ENCODE measurements around the gene SVOP.

SVOP gene

DNA sequence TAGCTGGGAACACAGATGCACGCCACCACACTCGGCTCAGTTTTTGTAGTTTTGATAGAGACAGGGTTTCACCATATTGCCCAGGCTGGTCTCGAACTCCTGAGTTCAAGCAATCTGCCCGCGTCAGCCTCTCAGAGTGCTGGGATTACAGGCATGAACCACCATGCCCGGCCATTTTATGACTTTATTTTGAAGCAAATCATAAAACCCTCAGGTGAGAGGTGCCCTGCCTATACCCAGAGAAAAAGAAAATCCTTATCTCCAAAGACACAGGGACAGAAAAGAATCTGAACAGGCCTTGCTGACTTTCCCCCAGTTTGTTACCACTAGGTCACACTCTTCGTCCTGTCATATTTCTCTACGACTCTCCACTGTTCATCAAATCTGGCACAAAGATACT lies 92.2 kb downstream of the SVOP start:
- Histone ChIP-seq H3K4ac (ENCODE audit: low read length) (no peak overlapping the region), H2BK12ac (ENCODE audit: low read length) (no peak overlapping the region), H3K27ac (replicated peaks; ENCODE audit: low read length) (no peak overlapping the region), H4K91ac (ENCODE audit: low read depth, low read length, poor library complexity) (no peak overlapping the region), H3K27me3 (ENCODE audit: control insufficient read depth in 3 of 3, insufficient read depth in 3 of 3, low read depth in 1 of 3, low read length in 3 of 3) (peaks cover 0 to 6% (median 0%) of the 10 kb centered on the region in 3 experiments), H4K8ac (ENCODE audit: low read depth, low read length) (no peak overlapping the region), H3K36me3 (replicated peaks in 1 of 2; ENCODE audit: control insufficient read depth in 2 of 2, insufficient read depth in 2 of 2, low read length in 2 of 2) (no peaks in the 10 kb centered on the region), H3K23ac (ENCODE audit: low read depth, low read length, poor library complexity) (no peak overlapping the region), H3K4me1 (ENCODE audit: control insufficient read depth in 2 of 2, insufficient read depth in 1 of 2, low read depth in 1 of 2, low read length in 2 of 2) (peaks cover 0 to 1% of the 10 kb centered on the region in 2 donors), H3K18ac (ENCODE audit: low read length) (no peak overlapping the region), H2BK15ac (ENCODE audit: low read length) (no peak overlapping the region), H2BK120ac (ENCODE audit: low read depth, low read length) (no peak overlapping the region), H2BK5ac (ENCODE audit: low read length) (no peak overlapping the region), H3K79me1 (ENCODE audit: low read depth, low read length) (no peaks in the 10 kb centered on the region), H2AK5ac (ENCODE audit: low read depth, low read length) (no peak overlapping the region), H3K9ac (ENCODE audit: low read depth, low read length, poor library complexity) (no peak overlapping the region), H3K9me3 (replicated peaks in 1 of 2; ENCODE audit: control insufficient read depth in 2 of 2, insufficient read depth in 1 of 2, low read depth in 1 of 2, low read length in 2 of 2) (peaks cover 0 to 5% of the 10 kb centered on the region in 2 donors), H3K14ac (ENCODE audit: low read length) (no peak overlapping the region), H2AFZ (ENCODE audit: low read length) (no peak overlapping the region), H3K4me3 (ENCODE audit: low read length in 2 of 2) (no peak overlapping the region), H3K4me2 (ENCODE audit: insufficient read depth, low read length, poor library complexity, severe bottlenecking) (no peak overlapping the region)
- WGBS, 2 donors (ENCODE audit: extremely low coverage in 2 of 2, insufficient read length in 2 of 2, insufficient replicate concordance in 1 of 2), result no CpG with 5 or more reads among the region's 8 CpGs
- no peak for DNase-seq (ENCODE audit: low spot score)

GRCh38 chr12:108922918-108923317 lies 98.0 kb downstream of the SVOP start:
- H2BK12ac ChIP-seq (ENCODE audit: low read length), result no peak overlapping the region
- H2AK5ac ChIP-seq (ENCODE audit: low read depth, low read length), result no peak overlapping the region
- H4K91ac ChIP-seq (ENCODE audit: low read depth, low read length, poor library complexity), result no peak overlapping the region
- no peak overlapping the region for H3K9ac ChIP-seq (ENCODE audit: low read depth, low read length, poor library complexity)
- H3K27ac ChIP-seq (replicated peaks; ENCODE audit: low read length), result no peak overlapping the region
- H3K4ac ChIP-seq (ENCODE audit: low read length), result no peak overlapping the region
- H3K4me2 ChIP-seq (ENCODE audit: insufficient read depth, low read length, poor library complexity, severe bottlenecking), result no peak overlapping the region
- H3K4me1 ChIP-seq (ENCODE audit: control insufficient read depth in 2 of 2, insufficient read depth in 1 of 2, low read depth in 1 of 2, low read length in 2 of 2), result no peaks in the 10 kb centered on the region
- no peak for DNase-seq (ENCODE audit: low spot score)
- no peak overlapping the region for H3K18ac ChIP-seq (ENCODE audit: low read length)
- H3K79me1 ChIP-seq (ENCODE audit: low read depth, low read length), result no peaks in the 10 kb centered on the region
- no peak overlapping the region for H3K23ac ChIP-seq (ENCODE audit: low read depth, low read length, poor library complexity)
- H3K36me3 ChIP-seq (replicated peaks in 1 of 2; ENCODE audit: control insufficient read depth in 2 of 2, insufficient read depth in 2 of 2, low read length in 2 of 2), result no peaks in the 10 kb centered on the region
- no peak overlapping the region for H3K14ac ChIP-seq (ENCODE audit: low read length)
- H4K8ac ChIP-seq (ENCODE audit: low read depth, low read length), result no peak overlapping the region
- H2BK15ac ChIP-seq (ENCODE audit: low read length), result no peak overlapping the region
- H2BK120ac ChIP-seq (ENCODE audit: low read depth, low read length), result no peak overlapping the region
- H3K4me3 ChIP-seq (ENCODE audit: low read length in 2 of 2), result no peak overlapping the region
- no peak overlapping the region for H2AFZ ChIP-seq (ENCODE audit: low read length)
- H3K27me3 ChIP-seq (ENCODE audit: control insufficient read depth in 3 of 3, insufficient read depth in 3 of 3, low read depth in 1 of 3, low read length in 3 of 3), result peaks cover 0 to 4% (median 0%) of the 10 kb centered on the region in 3 experiments
- H2BK5ac ChIP-seq (ENCODE audit: low read length), result no peak overlapping the region
- WGBS, 2 donors (ENCODE audit: extremely low coverage in 2 of 2, insufficient read length in 2 of 2, insufficient replicate concordance in 1 of 2), result no CpG with 5 or more reads among the region's 3 CpGs
- H3K9me3 ChIP-seq (replicated peaks in 1 of 2; ENCODE audit: control insufficient read depth in 2 of 2, insufficient read depth in 1 of 2, low read depth in 1 of 2, low read length in 2 of 2), result peaks cover 0 to 6% of the 10 kb centered on the region in 2 donors

DNA sequence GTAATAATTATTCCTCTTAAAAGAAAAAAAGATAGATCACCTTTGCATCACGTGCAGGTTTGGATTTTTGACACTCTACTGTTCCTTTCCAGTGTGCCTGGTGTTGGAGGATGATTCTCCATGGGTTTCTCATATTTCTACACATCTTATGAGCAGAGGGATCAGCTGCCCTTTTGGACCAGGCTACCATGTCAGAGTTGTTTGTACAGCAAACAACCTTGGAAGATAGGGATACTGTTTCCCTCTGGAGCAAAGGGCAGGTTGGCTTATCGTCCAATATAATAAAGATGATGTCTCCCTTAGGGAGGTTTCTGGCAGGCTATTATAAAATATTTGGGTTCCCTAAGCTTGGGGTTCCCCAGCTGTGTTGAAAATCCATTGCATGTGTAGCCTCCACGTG lies 98.9 kb downstream of the SVOP start:
- no peaks in the 10 kb centered on the region for H3K36me3 ChIP-seq (replicated peaks in 1 of 2; ENCODE audit: control insufficient read depth in 2 of 2, insufficient read depth in 2 of 2, low read length in 2 of 2)
- H3K4me3 ChIP-seq (ENCODE audit: low read length in 2 of 2), result no peak overlapping the region
- H3K4me1 ChIP-seq (ENCODE audit: control insufficient read depth in 2 of 2, insufficient read depth in 1 of 2, low read depth in 1 of 2, low read length in 2 of 2), result no peaks in the 10 kb centered on the region
- no peak overlapping the region for H3K27ac ChIP-seq (replicated peaks; ENCODE audit: low read length)
- H2BK120ac ChIP-seq (ENCODE audit: low read depth, low read length), result no peak overlapping the region
- peaks cover 0 to 5% of the 10 kb centered on the region in 2 donors for H3K9me3 ChIP-seq (replicated peaks in 1 of 2; ENCODE audit: control insufficient read depth in 2 of 2, insufficient read depth in 1 of 2, low read depth in 1 of 2, low read length in 2 of 2)
- H3K4ac ChIP-seq (ENCODE audit: low read length), result no peak overlapping the region
- H3K4me2 ChIP-seq (ENCODE audit: insufficient read depth, low read length, poor library complexity, severe bottlenecking), result no peak overlapping the region
- H3K9ac ChIP-seq (ENCODE audit: low read depth, low read length, poor library complexity), result no peak overlapping the region
- no peak overlapping the region for H2AK5ac ChIP-seq (ENCODE audit: low read depth, low read length)
- H4K8ac ChIP-seq (ENCODE audit: low read depth, low read length), result no peak overlapping the region
- H3K23ac ChIP-seq (ENCODE audit: low read depth, low read length, poor library complexity), result no peak overlapping the region
- peaks cover 0 to 4% (median 0%) of the 10 kb centered on the region in 3 experiments for H3K27me3 ChIP-seq (ENCODE audit: control insufficient read depth in 3 of 3, insufficient read depth in 3 of 3, low read depth in 1 of 3, low read length in 3 of 3)
- no peak for DNase-seq (ENCODE audit: low spot score)
- no peak overlapping the region for H3K14ac ChIP-seq (ENCODE audit: low read length)
- H4K91ac ChIP-seq (ENCODE audit: low read depth, low read length, poor library complexity), result no peak overlapping the region
- H3K79me1 ChIP-seq (ENCODE audit: low read depth, low read length), result no peaks in the 10 kb centered on the region
- WGBS, 2 donors (ENCODE audit: extremely low coverage in 2 of 2, insufficient read length in 2 of 2, insufficient replicate concordance in 1 of 2), result no CpG with 5 or more reads among the region's 3 CpGs
- no peak overlapping the region for H3K18ac ChIP-seq (ENCODE audit: low read length)
- no peak overlapping the region for H2BK12ac ChIP-seq (ENCODE audit: low read length)
- no peak overlapping the region for H2AFZ ChIP-seq (ENCODE audit: low read length)
- H2BK5ac ChIP-seq (ENCODE audit: low read length), result no peak overlapping the region
- H2BK15ac ChIP-seq (ENCODE audit: low read length), result no peak overlapping the region

GRCh38 chr12:108918960-108919642 lies 101.8 kb downstream of the SVOP start:
- Histone ChIP-seq H2BK12ac (ENCODE audit: low read length) (no peak overlapping the region), H3K4me2 (ENCODE audit: insufficient read depth, low read length, poor library complexity, severe bottlenecking) (no peak overlapping the region), H3K18ac (ENCODE audit: low read length) (no peak overlapping the region), H2BK5ac (ENCODE audit: low read length) (peak overlapping the region; percentile 31), H3K14ac (ENCODE audit: low read length) (no peak overlapping the region), H2BK120ac (ENCODE audit: low read depth, low read length) (no peak overlapping the region), H3K4me1 (ENCODE audit: control insufficient read depth in 2 of 2, insufficient read depth in 1 of 2, low read depth in 1 of 2, low read length in 2 of 2) (no peaks in the 10 kb centered on the region), H3K4ac (ENCODE audit: low read length) (no peak overlapping the region), H4K8ac (ENCODE audit: low read depth, low read length) (no peak overlapping the region), H3K9ac (ENCODE audit: low read depth, low read length, poor library complexity) (no peak overlapping the region), H3K9me3 (replicated peaks in 1 of 2; ENCODE audit: control insufficient read depth in 2 of 2, insufficient read depth in 1 of 2, low read depth in 1 of 2, low read length in 2 of 2) (peaks cover 0 to 2% of the 10 kb centered on the region in 2 donors), H3K4me3 (ENCODE audit: low read length in 2 of 2) (peak overlapping the region in 1 of 2 donors; percentile 34), H3K23ac (ENCODE audit: low read depth, low read length, poor library complexity) (peak overlapping the region; percentile 65), H3K79me1 (ENCODE audit: low read depth, low read length) (no peaks in the 10 kb centered on the region), H3K27me3 (ENCODE audit: control insufficient read depth in 3 of 3, insufficient read depth in 3 of 3, low read depth in 1 of 3, low read length in 3 of 3) (peaks cover 0 to 4% (median 0%) of the 10 kb centered on the region in 3 experiments), H2BK15ac (ENCODE audit: low read length) (peak overlapping the region; percentile 31), H3K27ac (replicated peaks; ENCODE audit: low read length) (no peak overlapping the region), H2AK5ac (ENCODE audit: low read depth, low read length) (no peak overlapping the region), H3K36me3 (replicated peaks in 1 of 2; ENCODE audit: control insufficient read depth in 2 of 2, insufficient read depth in 2 of 2, low read length in 2 of 2) (no peaks in the 10 kb centered on the region), H4K91ac (ENCODE audit: low read depth, low read length, poor library complexity) (no peak overlapping the region), H2AFZ (ENCODE audit: low read length) (no peak overlapping the region)
- no CpG with 5 or more reads among the region's 3 CpGs for WGBS, 2 donors (ENCODE audit: extremely low coverage in 2 of 2, insufficient read length in 2 of 2, insufficient replicate concordance in 1 of 2)
- DNase-seq (ENCODE audit: low spot score), result no peak

Measured in neuronal stem cell (in vitro differentiated cells).